ENCODE measurements around the gene VEGFB.

Gene VEGFB

GRCh38 chr11:64247729-64248531, 13.5 kb downstream of the VEGFB start:
- no peak for DNase-seq

GRCh38 chr11:64248578-64248977, 14.2 kb downstream of the VEGFB start:
- no peak for DNase-seq

- no peak for DNase-seq
These were observed 14.7 kb downstream of the VEGFB start for GRCh38 chr11:64249038-64249437.

- DNase-seq: no peak
These were observed 15.4 kb downstream of the VEGFB start for GRCh38 chr11:64249563-64250414.

GRCh38 chr11:64250415-64251015, 16.1 kb downstream of the VEGFB start:
- no peak for DNase-seq

- peak in 1 of 2 experiments; percentile 63 for DNase-seq
These were observed 16.8 kb downstream of the VEGFB start, which contains the start of gene PLCB3 for GRCh38 chr11:64251016-64251752. TSS of gene PLCB3 (plus strand) at chr11:64251530. CDS start at chr11:64251650, 120 bp downstream.

- no peak for DNase-seq
These were observed 17.3 kb downstream of the VEGFB start for GRCh38 chr11:64251753-64252002.

GRCh38 chr11:64252003-64252872, 17.9 kb downstream of the VEGFB start:
- no peak for DNase-seq

GRCh38 chr11:64253043-64253442, 18.7 kb downstream of the VEGFB start:
- DNase-seq: no peak

GRCh38 chr11:64253481-64253880, 19.1 kb downstream of the VEGFB start:
- DNase-seq: peak in 1 of 2 experiments; percentile 37

- no peak for DNase-seq
These were observed 19.9 kb downstream of the VEGFB start for GRCh38 chr11:64254326-64254725.

GRCh38 chr11:64255135-64256128, 21.0 kb downstream of the VEGFB start:
- no peak for DNase-seq

GRCh38 chr11:64256300-64256699, 21.9 kb downstream of the VEGFB start:
- DNase-seq: no peak

GRCh38 chr11:64258356-64258755, 24.0 kb downstream of the VEGFB start:
- no peak for DNase-seq

GRCh38 chr11:64258946-64259532, 24.7 kb downstream of the VEGFB start:
- DNase-seq: no peak

- DNase-seq: no peak
These were observed 25.2 kb downstream of the VEGFB start for GRCh38 chr11:64259533-64260067.

- DNase-seq: no peak
These were observed 25.8 kb downstream of the VEGFB start for GRCh38 chr11:64260147-64260708.

- no peak for DNase-seq
These were observed 27.2 kb downstream of the VEGFB start for GRCh38 chr11:64261556-64262080.

- DNase-seq: no peak
These were observed 28.1 kb downstream of the VEGFB start for GRCh38 chr11:64262271-64263002.
